Vagina (tissue), 2 donors: ENCODE data around the gene FRMPD1.

Experiments
- CTCF ChIP-seq, 3 experiments: fragments of 450-650 bp in 2 of 3; fragments of 200-600 bp in 1 of 3; sonication (generic) in 1 of 3; IDR thresholded peaks; one replicate each; pipeline ENCODE4 v1.5.1; 2017 to 2019; ENCODE audit warnings: antibody characterized with exemption in 3 of 3, mild to moderate bottlenecking in 2 of 3, moderate library complexity in 2 of 3
- POLR2A ChIP-seq, 2 donors: fragments of 450-650 bp; IDR thresholded peaks; one replicate each; pipeline ENCODE4 v1.6.1; 2017; ENCODE audit warnings: antibody characterized with exemption in 2 of 2, mild to moderate bottlenecking in 2 of 2, moderate library complexity in 2 of 2
- POLR2AphosphoS5 ChIP-seq, 2 donors: sonication (generic); formaldehyde crosslinking; IDR thresholded peaks; one replicate each; pipeline ENCODE4 v1.9.0; 2017; ENCODE audit warnings: antibody characterized with exemption in 2 of 2, mild to moderate bottlenecking in 2 of 2, low read depth in 1 of 2; ENCODE audit not compliant: insufficient read depth in 1 of 2

- TF ChIP-seq POLR2A (IDR thresholded peaks at IDR 0.05) (no peak), CTCF (IDR thresholded peaks at IDR 0.05) (no peak), POLR2AphosphoS5 (IDR thresholded peaks at IDR 0.05; ENCODE audit: insufficient read depth in 1 of 2, low read depth in 1 of 2) (no peak)
These were observed 109.8 kb downstream of the FRMPD1 start for GRCh38 chr9:37760416-37761161.
